Hematopoietic multipotent progenitor cell treated with erythropoietin and hydrocortisone succinate and interleukin-3 and kit ligand, for 8 days (in vitro differentiated cells): ENCODE measurements around the gene RAB7B.
"Not testable (repeated sequence)": the region's sequence is repeated elsewhere in the genome, so short reads cannot be mapped to it uniquely, and the experiment has no call there.

Experiments used
- DNase-seq: peaks from one replicate; pipeline ENCODE4 v3.0.0-alpha.2; 2015

RAB7B gene

GRCh38 chr1:206021626-206022365 lies 18.6 kb upstream of the RAB7B start:
- peak; percentile 62 for DNase-seq

GRCh38 chr1:206021008-206021625 lies 17.9 kb upstream of the RAB7B start:
- DNase-seq, result peak; percentile 82

- DNase-seq, result no peak
Measured at GRCh38 chr1:206020393-206021007, 17.3 kb upstream of the RAB7B start.

GRCh38 chr1:206015071-206015470 lies 11.9 kb upstream of the RAB7B start:
- DNase-seq, result no peak

GRCh38 chr1:206014601-206015000 lies 11.4 kb upstream of the RAB7B start:
- no peak for DNase-seq

- DNase-seq, result no peak
Measured at GRCh38 chr1:206013026-206013795, 10.0 kb upstream of the RAB7B start.

- peak; percentile 89 for DNase-seq
Measured at GRCh38 chr1:206012086-206012859, 9.1 kb upstream of the RAB7B start.

GRCh38 chr1:206011057-206011456 lies 7.9 kb upstream of the RAB7B start:
- no peak for DNase-seq

- DNase-seq, result no peak
Measured at GRCh38 chr1:206010060-206010459, 6.9 kb upstream of the RAB7B start.

GRCh38 chr1:206006946-206007345 lies 3.8 kb upstream of the RAB7B start:
- no peak for DNase-seq

GRCh38 chr1:206005778-206006180 lies 2.6 kb upstream of the RAB7B start:
- DNase-seq, result no peak

- DNase-seq, result no peak
Measured at GRCh38 chr1:206005234-206005633, 2.0 kb upstream of the RAB7B start.

GRCh38 chr1:206004826-206005225 lies 1.6 kb upstream of the RAB7B start:
- no peak for DNase-seq

GRCh38 chr1:206003854-206004800 lies 932 bp upstream of the RAB7B start:
- no peak for DNase-seq

- DNase-seq, result no peak
Measured at GRCh38 chr1:206002160-206002559, 1.0 kb downstream of the RAB7B start.

- peak; percentile 63 for DNase-seq
Measured at GRCh38 chr1:206001476-206001888, 1.7 kb downstream of the RAB7B start.

GRCh38 chr1:206000641-206001339 lies 2.4 kb downstream of the RAB7B start:
- DNase-seq, result no peak

GRCh38 chr1:205998457-205999241 lies 4.5 kb downstream of the RAB7B start:
- no peak for DNase-seq

GRCh38 chr1:205996641-205997040 lies 6.6 kb downstream of the RAB7B start:
- DNase-seq, result not testable (repeated sequence)

- DNase-seq, result no peak
Measured at GRCh38 chr1:205994346-205994745, 8.8 kb downstream of the RAB7B start.
